ENCODE measurements around the gene SOS2. TPM values are rescaled to one million over a fixed set of nuclear protein-coding genes. Genes with fewer than 3 reads are reported as not detected.
A peak's percentile ranks its signal among the peaks of the same experiment; 100 is the strongest.

The SOS2 gene
- total RNA-seq, 5 donors from 2014 or later (not counting 1 experiment from before 2014, with no cell fraction given), result 37.1 to 44.6 (median 40.2) TPM

DNA sequence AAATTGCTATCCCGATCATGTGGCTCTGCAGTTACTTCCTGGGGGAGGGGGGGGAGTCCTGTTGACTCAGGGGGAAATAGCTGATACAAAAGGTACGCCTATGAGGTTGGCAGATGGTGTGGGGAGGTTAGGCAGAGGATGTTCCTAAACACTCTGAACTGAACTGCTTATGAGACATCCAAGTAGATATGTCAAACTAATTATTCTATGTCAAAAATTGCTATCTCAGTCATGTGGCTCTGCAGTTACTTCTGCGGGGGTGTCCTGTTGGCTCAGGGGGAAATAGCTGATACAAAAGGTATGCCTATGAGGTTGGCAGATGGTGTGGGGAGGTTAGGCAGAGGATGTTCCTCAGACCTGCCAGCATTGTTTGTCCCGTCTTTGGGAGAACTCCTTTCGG is 109.9 kb downstream of the SOS2 start:
- Mint-ChIP-seq H3K4me1 (peaks cover 6% of the 10 kb centered on the region in 3 donors), H3K4me3 (no peak overlapping the region), H3K27me3 (no peaks in the 10 kb centered on the region), H3K27ac (no peak overlapping the region), H3K36me3 (peaks cover 28% of the 10 kb centered on the region), H3K9me3 (no peaks in the 10 kb centered on the region)
- H3K9me3 ChIP-seq, result no peaks in the 10 kb centered on the region
- H3K4me3 ChIP-seq (ENCODE audit: control insufficient read depth in 1 of 2, extremely low read depth in 1 of 2, low read length in 1 of 2), result no peak overlapping the region
- POLR2A ChIA-PET, result interaction anchor here in 1 of 2 donors (0.6 kb wide), 2 partner anchors 81 to 697 kb away, joined by 4 to 5 read pairs; no protein-coding TSS in a partner anchor
- peaks cover 0 to 6% of the 10 kb centered on the region in 2 experiments for H3K4me1 ChIP-seq (ENCODE audit: control insufficient read depth in 1 of 2, extremely low read depth in 1 of 2, insufficient read depth in 2 of 2, low read length in 2 of 2)
- no peaks in the 10 kb centered on the region for H3K27me3 ChIP-seq (replicated peaks in 1 of 2; ENCODE audit: control insufficient read depth in 2 of 2, extremely low read depth in 1 of 2, insufficient read depth in 2 of 2, low read length in 1 of 2)
- H3K36me3 ChIP-seq (ENCODE audit: control insufficient read depth in 2 of 2, extremely low read depth in 1 of 2, insufficient read depth in 1 of 2, low read length in 1 of 2), result peaks cover 3 to 7% of the 10 kb centered on the region in 2 donors
- WGBS (ENCODE audit: insufficient coverage), result 100% methylated on average over 1 of the region's 5 CpGs
- ATAC-seq (replicated peaks in 1 of 4) (no peak), DNase-seq (no peak)
- CTCF ChIA-PET, result no interaction called here
- H3K27ac ChIP-seq (ENCODE audit: low read length), result no peak overlapping the region

GRCh38 chr14:50117456-50117855 is 113.9 kb downstream of the SOS2 start:
- Mint-ChIP-seq H3K36me3 (peaks cover 10% of the 10 kb centered on the region), H3K27ac (peak overlapping the region in 1 of 2 donors; percentile 59), H3K27me3 (no peaks in the 10 kb centered on the region), H3K4me1 (peaks cover 23 to 34% (median 32%) of the 10 kb centered on the region in 3 donors), H3K4me3 (no peak overlapping the region), H3K9me3 (no peaks in the 10 kb centered on the region)
- DNase-seq (no peak), ATAC-seq (replicated peaks in 1 of 4) (no peak)
- peaks cover 5 to 16% of the 10 kb centered on the region in 2 experiments for H3K4me1 ChIP-seq (ENCODE audit: control insufficient read depth in 1 of 2, extremely low read depth in 1 of 2, insufficient read depth in 2 of 2, low read length in 2 of 2)
- POLR2A ChIA-PET, result interaction anchor here (0.7 to 2.1 kb wide), 4 partner anchors 35 to 255 kb away, joined by 4 to 19 read pairs (median 11); no protein-coding TSS in a partner anchor
- H3K36me3 ChIP-seq (ENCODE audit: control insufficient read depth in 2 of 2, extremely low read depth in 1 of 2, insufficient read depth in 1 of 2, low read length in 1 of 2), result peaks cover 0 to 27% of the 10 kb centered on the region in 2 donors
- no CpG with 5 or more reads among the region's 2 CpGs for WGBS (ENCODE audit: insufficient coverage)
- H3K27ac ChIP-seq (ENCODE audit: low read length), result peak overlapping the region; percentile 97
- CTCF ChIA-PET, result interaction anchor here (1.2 to 2.9 kb wide), 7 partner anchors 18 to 265 kb away, joined by 3 to 32 read pairs (median 7); partner anchors contain the start of gene NEMF (in 2 of the 2)
- no peak overlapping the region for H3K4me3 ChIP-seq (ENCODE audit: control insufficient read depth in 1 of 2, extremely low read depth in 1 of 2, low read length in 1 of 2)
- H3K9me3 ChIP-seq, result no peaks in the 10 kb centered on the region
- H3K27me3 ChIP-seq (replicated peaks in 1 of 2; ENCODE audit: control insufficient read depth in 2 of 2, extremely low read depth in 1 of 2, insufficient read depth in 2 of 2, low read length in 1 of 2), result no peaks in the 10 kb centered on the region

GRCh38 chr14:50116966-50117365 is 114.4 kb downstream of the SOS2 start:
- H3K9me3 ChIP-seq, result no peaks in the 10 kb centered on the region
- ChIA-PET CTCF (interaction anchor here (0.5 to 2.9 kb wide), 12 partner anchors 18 to 483 kb away, joined by 3 to 32 read pairs (median 6); partner anchors contain the start of gene NEMF (in 2 of the 2)), POLR2A (interaction anchor here (0.5 to 2.1 kb wide), 8 partner anchors 12 to 255 kb away, joined by 3 to 19 read pairs (median 7); no protein-coding TSS in a partner anchor)
- H3K4me1 ChIP-seq (ENCODE audit: control insufficient read depth in 1 of 2, extremely low read depth in 1 of 2, insufficient read depth in 2 of 2, low read length in 2 of 2), result peaks cover 5 to 16% of the 10 kb centered on the region in 2 experiments
- H3K27ac Mint-ChIP-seq, result peak overlapping the region; percentile 95 to 99
- H3K27ac ChIP-seq (ENCODE audit: low read length), result peak overlapping the region; percentile 97
- DNase-seq (no peak), ATAC-seq (replicated peaks in 1 of 4) (no peak)
- peak overlapping the region; percentile 83 to 97 (median 94) for H3K4me3 Mint-ChIP-seq
- H3K27me3 Mint-ChIP-seq, result no peaks in the 10 kb centered on the region
- peaks cover 23 to 36% (median 32%) of the 10 kb centered on the region in 3 donors for H3K4me1 Mint-ChIP-seq
- no CpG with 5 or more reads among the region's 2 CpGs for WGBS (ENCODE audit: insufficient coverage)
- peak overlapping the region in 1 of 2 donors; percentile 96 for H3K4me3 ChIP-seq (ENCODE audit: control insufficient read depth in 1 of 2, extremely low read depth in 1 of 2, low read length in 1 of 2)
- H3K9me3 Mint-ChIP-seq, result no peaks in the 10 kb centered on the region
- no peaks in the 10 kb centered on the region for H3K27me3 ChIP-seq (replicated peaks in 1 of 2; ENCODE audit: control insufficient read depth in 2 of 2, extremely low read depth in 1 of 2, insufficient read depth in 2 of 2, low read length in 1 of 2)
- H3K36me3 ChIP-seq (ENCODE audit: control insufficient read depth in 2 of 2, extremely low read depth in 1 of 2, insufficient read depth in 1 of 2, low read length in 1 of 2), result peaks cover 0 to 31% of the 10 kb centered on the region in 2 donors
- H3K36me3 Mint-ChIP-seq, result peaks cover 10% of the 10 kb centered on the region

GRCh38 chr14:50116181-50116956 is 115.0 kb downstream of the SOS2 start, which contains the start of gene VCPKMT:
Gene VCPKMT (minus strand): TSS chr14:50116572. CDS start chr14:50116552, 20 bp downstream.
- peak; percentile 98 to 100 (median 99) for ATAC-seq (replicated peaks in 1 of 4)
- H3K9me3 ChIP-seq, result no peaks in the 10 kb centered on the region
- Mint-ChIP-seq H3K4me1 (peaks cover 23 to 39% (median 34%) of the 10 kb centered on the region in 3 donors), H3K4me3 (peak within 1 kb of the TSS; percentile 83 to 97 (median 94)), H3K9me3 (no peaks in the 10 kb centered on the region), H3K27ac (peak within 1 kb of the TSS; percentile 95 to 99), H3K36me3 (peaks cover 13% of the 10 kb centered on the region), H3K27me3 (no peaks in the 10 kb centered on the region)
- peak within 1 kb of the TSS; percentile 75 to 96 for H3K4me3 ChIP-seq (ENCODE audit: control insufficient read depth in 1 of 2, extremely low read depth in 1 of 2, low read length in 1 of 2)
- CTCF ChIA-PET, result interaction anchor here (0.5 to 2.9 kb wide), 18 partner anchors 19 to 978 kb away, joined by 3 to 32 read pairs (median 4); partner anchors contain the start of genes NEMF (in 2 of the 2) and LRR1 (in 1 of the 2)
- WGBS (ENCODE audit: insufficient coverage), result 0% methylated on average over 59 of the region's 63 CpGs
- H3K36me3 ChIP-seq (ENCODE audit: control insufficient read depth in 2 of 2, extremely low read depth in 1 of 2, insufficient read depth in 1 of 2, low read length in 1 of 2), result peaks cover 0 to 37% of the 10 kb centered on the region in 2 donors
- H3K4me1 ChIP-seq (ENCODE audit: control insufficient read depth in 1 of 2, extremely low read depth in 1 of 2, insufficient read depth in 2 of 2, low read length in 2 of 2), result peaks cover 5 to 16% of the 10 kb centered on the region in 2 experiments
- no peaks in the 10 kb centered on the region for H3K27me3 ChIP-seq (replicated peaks in 1 of 2; ENCODE audit: control insufficient read depth in 2 of 2, extremely low read depth in 1 of 2, insufficient read depth in 2 of 2, low read length in 1 of 2)
- POLR2A ChIA-PET, result interaction anchor here (0.5 to 2.1 kb wide), 14 partner anchors 12 to 486 kb away, joined by 3 to 19 read pairs (median 6); no protein-coding TSS in a partner anchor
- H3K27ac ChIP-seq (ENCODE audit: low read length), result peak within 1 kb of the TSS; percentile 97
- peak; percentile 90 to 98 (median 95) for DNase-seq

DNA sequence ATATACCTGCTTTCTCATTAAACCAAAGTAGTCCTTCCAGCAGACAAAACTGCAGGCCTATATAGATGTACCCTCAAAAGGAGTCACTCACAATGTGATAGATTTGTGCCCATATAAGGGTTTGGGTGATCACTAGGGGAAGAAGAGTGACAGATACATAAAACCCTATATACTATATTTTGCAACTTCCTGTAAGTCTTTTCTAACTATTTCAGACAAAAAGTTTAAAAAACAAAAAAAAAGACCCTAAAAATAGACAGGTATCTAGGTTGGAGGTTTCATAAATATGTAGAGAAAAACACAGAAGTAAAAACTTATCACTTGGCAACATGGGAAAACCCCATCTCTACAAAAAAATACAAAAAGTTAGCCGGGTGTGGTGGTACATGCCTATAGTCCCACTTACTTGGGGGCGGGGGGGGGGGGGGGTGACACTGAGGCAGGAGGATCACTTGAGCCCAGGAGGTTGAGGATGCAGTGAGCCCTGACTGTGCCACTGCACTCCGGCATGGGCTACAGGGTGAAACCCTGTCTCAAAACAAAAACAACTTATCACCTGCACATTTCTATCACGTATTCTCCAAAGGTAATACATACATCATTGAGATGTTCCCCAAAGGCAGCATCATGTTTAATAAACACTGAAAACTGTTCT is 117.9 kb downstream of the SOS2 start:
- no peaks in the 10 kb centered on the region for H3K27me3 ChIP-seq (replicated peaks in 1 of 2; ENCODE audit: control insufficient read depth in 2 of 2, extremely low read depth in 1 of 2, insufficient read depth in 2 of 2, low read length in 1 of 2)
- H3K9me3 Mint-ChIP-seq, result no peaks in the 10 kb centered on the region
- ChIA-PET POLR2A (interaction anchor here in 1 of 2 donors (1.0 kb wide), 1 partner anchor 52 kb away, joined by 3 read pairs; no protein-coding TSS in a partner anchor), CTCF (interaction anchor here (0.9 to 2.1 kb wide), 8 partner anchors 12 to 264 kb away, joined by 3 to 7 read pairs (median 4); no protein-coding TSS in a partner anchor)
- DNase-seq, result peak in 1 of 35 experiments; percentile 27
- no peak for ATAC-seq (replicated peaks in 1 of 4)
- H3K4me3 Mint-ChIP-seq, result no peak overlapping the region
- H3K27me3 Mint-ChIP-seq, result no peaks in the 10 kb centered on the region
- peak overlapping the region; percentile 23 to 63 for H3K27ac Mint-ChIP-seq
- no CpG with 5 or more reads among the region's 4 CpGs for WGBS (ENCODE audit: insufficient coverage)
- H3K27ac ChIP-seq (ENCODE audit: low read length), result no peak overlapping the region
- peaks cover 23 to 45% (median 40%) of the 10 kb centered on the region in 3 donors for H3K4me1 Mint-ChIP-seq
- H3K36me3 Mint-ChIP-seq, result peaks cover 22% of the 10 kb centered on the region
- H3K4me3 ChIP-seq (ENCODE audit: control insufficient read depth in 1 of 2, extremely low read depth in 1 of 2, low read length in 1 of 2), result no peak overlapping the region
- H3K4me1 ChIP-seq (ENCODE audit: control insufficient read depth in 1 of 2, extremely low read depth in 1 of 2, insufficient read depth in 2 of 2, low read length in 2 of 2), result peaks cover 5 to 16% of the 10 kb centered on the region in 2 experiments
- H3K9me3 ChIP-seq, result no peaks in the 10 kb centered on the region
- H3K36me3 ChIP-seq (ENCODE audit: control insufficient read depth in 2 of 2, extremely low read depth in 1 of 2, insufficient read depth in 1 of 2, low read length in 1 of 2), result peaks cover 0 to 57% of the 10 kb centered on the region in 2 donors

Measured in T-cell (primary cell).